Measurements from ENCODE around the gene OR52M1. TPM values are rescaled to one million over a fixed set of nuclear protein-coding genes. Genes with fewer than 3 reads are reported as not detected.

OR52M1 gene
- not detected in 2 replicates for total RNA-seq

GRCh38 chr11:4544891-4545290, at the start of gene OR52M1:
TSS of gene OR52M1 (plus strand) at chr11:4545191. CDS start at chr11:4545191, 0 bp downstream.

GRCh38 chr11:4581443-4581842, 36.5 kb downstream of the OR52M1 start, which contains the start of gene OR52I2:
TSS of gene OR52I2 (plus strand) at chr11:4581743.

GRCh38 chr11:4593739-4594138, 48.7 kb downstream of the OR52M1 start, which contains the start of gene OR52I1:
TSS of gene OR52I1 (plus strand) at chr11:4594039. CDS start at chr11:4594039, 0 bp downstream.

Other genes starting within 250 kb of the OR52M1 start
- not detected in 2 replicates for gene OR52B4, start 176.8 kb upstream of the OR52M1 start, total RNA-seq
- 15.9 and 18.8 TPM in 2 replicates for gene TRIM21, start 151.5 kb upstream of the OR52M1 start, total RNA-seq
- not detected in 2 replicates for gene OR52K2, start 95.9 kb upstream of the OR52M1 start, total RNA-seq
- not detected in 2 replicates for gene OR52K1, start 62.5 kb upstream of the OR52M1 start, total RNA-seq
- not detected in 2 replicates for gene OR52I2, start 36.6 kb downstream of the OR52M1 start, total RNA-seq
- not detected in 2 replicates for gene OR52I1, start 48.8 kb downstream of the OR52M1 start, total RNA-seq
- gene TRIM68, start 63.0 kb downstream of the OR52M1 start, total RNA-seq, result 7.3 and 10.9 TPM in 2 replicates
- gene OR51D1, start 92.3 kb downstream of the OR52M1 start, total RNA-seq, result not detected in 2 replicates
- gene OR51E1, start 98.8 kb downstream of the OR52M1 start, total RNA-seq, result not detected in 2 replicates
- not detected in 2 replicates for gene OR51E2, start 152.7 kb downstream of the OR52M1 start, total RNA-seq
- gene MMP26, start 159.6 kb downstream of the OR52M1 start, total RNA-seq, result not detected in 2 replicates
- not detected in 2 replicates for gene OR51F1, start 224.7 kb downstream of the OR52M1 start, total RNA-seq

Measured in hair follicular keratinocyte (primary cell).